ENCODE measurements around the gene PALMD. TPM values are rescaled to one million over a fixed set of nuclear protein-coding genes. Genes with fewer than 3 reads are reported as not detected.

The PALMD gene
- total RNA-seq, 2 experiments from 2014 or later: not detected

DNA sequence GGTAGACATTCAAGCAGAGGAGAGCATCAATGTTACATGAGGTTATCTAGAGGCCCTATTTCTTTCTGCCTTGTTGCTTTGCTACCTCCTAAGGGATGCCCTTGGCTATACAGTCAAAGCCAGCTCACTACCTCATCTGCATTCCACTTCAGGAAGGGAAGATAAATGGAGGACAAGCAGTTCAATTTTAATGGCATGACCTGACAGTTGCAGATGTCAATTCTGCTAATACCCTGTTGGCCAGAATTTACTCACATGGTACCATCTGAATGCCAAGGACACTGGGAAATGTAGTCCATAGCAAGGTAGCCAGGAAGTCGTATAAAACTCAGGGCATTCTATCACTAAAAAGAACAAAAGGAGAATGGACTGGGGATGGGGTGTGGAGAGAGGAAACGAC is 31.5 kb downstream of the PALMD start:
- intact Hi-C loops (cut with DNase I, micrococcal nuclease): no loop called here
- Mint-ChIP-seq H3K9me3 (ENCODE audit: low read depth) (no peaks in the 10 kb centered on the region), H3K4me1 (no peaks in the 10 kb centered on the region), H3K27me3 (peaks cover 13% of the 10 kb centered on the region), H3K27ac (no peak overlapping the region), H3K36me3 (ENCODE audit: low read depth) (no peaks in the 10 kb centered on the region), H3K4me3 (no peak overlapping the region)
- POLR2A ChIA-PET: no interaction called here
- CTCF ChIA-PET: no interaction called here
- no peak for DNase-seq
- no peak for ATAC-seq

DNA sequence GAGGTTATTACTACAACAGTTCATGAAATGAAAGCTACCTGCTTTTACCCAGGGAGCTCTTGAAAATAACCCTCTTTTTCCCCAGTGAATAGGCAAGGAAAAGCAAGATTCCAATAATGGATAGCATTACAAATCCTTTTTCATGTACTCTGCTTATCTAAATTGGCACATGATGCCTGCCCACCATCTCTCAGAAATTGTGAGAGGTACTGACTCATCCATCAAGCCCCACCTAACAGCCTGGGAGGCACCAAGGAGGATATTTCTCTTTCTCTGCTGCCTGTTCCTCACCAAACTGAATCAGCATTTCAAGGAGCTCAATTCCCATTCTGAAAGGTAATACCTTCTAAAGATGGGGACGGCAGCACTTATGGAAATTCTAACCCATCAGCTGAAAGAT is 34.4 kb downstream of the PALMD start:
- DNase-seq (no peak), ATAC-seq (no peak)
- no peaks in the 10 kb centered on the region for H3K36me3 Mint-ChIP-seq (ENCODE audit: low read depth)
- intact Hi-C loops (cut with DNase I, micrococcal nuclease): no loop called here
- H3K27me3 Mint-ChIP-seq: peaks cover 6% of the 10 kb centered on the region
- ChIA-PET POLR2A (interaction anchor here (0.6 kb wide), 1 partner anchor 652 kb away, joined by 3 read pairs; no protein-coding TSS in a partner anchor), CTCF (interaction anchor here (0.9 to 1.6 kb wide), 3 partner anchors 10 to 886 kb away, joined by 3 to 6 read pairs (median 3); no protein-coding TSS in a partner anchor)
- no peak overlapping the region for H3K27ac Mint-ChIP-seq
- no peaks in the 10 kb centered on the region for H3K4me1 Mint-ChIP-seq
- no peak overlapping the region for H3K4me3 Mint-ChIP-seq
- no peaks in the 10 kb centered on the region for H3K9me3 Mint-ChIP-seq (ENCODE audit: low read depth)

DNA sequence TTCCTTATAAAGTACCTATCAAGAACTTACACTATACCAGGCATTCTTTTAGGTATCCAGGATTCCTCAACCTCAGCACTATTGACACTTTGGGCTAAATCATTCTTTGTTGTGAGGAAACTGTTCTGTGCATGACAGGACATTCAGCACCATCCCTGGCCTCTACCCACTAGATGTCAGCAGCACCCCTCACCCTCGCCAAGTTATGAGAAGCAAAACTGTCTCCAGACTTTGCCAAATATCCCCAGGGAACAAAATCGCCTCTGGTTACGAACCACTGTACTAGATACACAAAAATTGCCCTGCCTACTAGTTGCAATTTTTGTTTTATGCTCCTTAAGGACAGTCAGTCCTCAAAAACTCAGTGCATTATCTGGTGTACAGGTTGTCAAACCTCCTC is 35.7 kb downstream of the PALMD start:
- Mint-ChIP-seq H3K9me3 (ENCODE audit: low read depth) (no peaks in the 10 kb centered on the region), H3K27me3 (peaks cover 6% of the 10 kb centered on the region), H3K4me1 (no peaks in the 10 kb centered on the region), H3K36me3 (ENCODE audit: low read depth) (no peaks in the 10 kb centered on the region), H3K4me3 (no peak overlapping the region), H3K27ac (no peak overlapping the region)
- POLR2A ChIA-PET: no interaction called here
- CTCF ChIA-PET: interaction anchor here (0.7 kb wide), 1 partner anchor 112 kb away, joined by 3 read pairs; no protein-coding TSS in a partner anchor
- ATAC-seq: no peak
- no peak for DNase-seq
- intact Hi-C loops (cut with DNase I, micrococcal nuclease): no loop called here

DNA sequence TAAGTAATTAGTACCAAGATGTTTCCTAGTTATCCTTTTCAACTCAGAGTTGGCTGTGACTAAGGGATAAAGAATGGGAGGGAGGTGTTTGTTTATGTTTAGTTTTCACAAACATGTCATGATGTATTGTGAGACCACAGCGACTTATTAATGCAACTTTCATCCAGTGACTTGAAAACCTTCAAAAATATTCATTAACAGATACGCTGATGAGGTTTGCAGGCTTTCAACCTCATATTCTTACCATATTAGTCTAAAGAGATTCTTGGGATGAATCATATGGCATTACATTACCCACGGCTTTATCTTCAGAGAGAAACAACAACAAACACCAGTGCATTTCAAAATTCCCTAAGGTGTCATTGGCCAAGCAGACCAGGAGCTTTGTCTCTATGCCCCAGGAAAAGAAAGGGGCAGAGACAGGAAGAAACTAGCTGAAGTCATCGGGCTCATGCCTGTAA is 36.4 kb downstream of the PALMD start:
- DNase-seq: no peak
- H3K9me3 Mint-ChIP-seq (ENCODE audit: low read depth): no peaks in the 10 kb centered on the region
- no peaks in the 10 kb centered on the region for H3K4me1 Mint-ChIP-seq
- no peak overlapping the region for H3K27ac Mint-ChIP-seq
- no peak for ATAC-seq
- H3K36me3 Mint-ChIP-seq (ENCODE audit: low read depth): no peaks in the 10 kb centered on the region
- H3K27me3 Mint-ChIP-seq: peaks cover 4% of the 10 kb centered on the region
- intact Hi-C loops (cut with DNase I, micrococcal nuclease): no loop called here
- ChIA-PET POLR2A (no interaction called here), CTCF (no interaction called here)
- H3K4me3 Mint-ChIP-seq: no peak overlapping the region

DNA sequence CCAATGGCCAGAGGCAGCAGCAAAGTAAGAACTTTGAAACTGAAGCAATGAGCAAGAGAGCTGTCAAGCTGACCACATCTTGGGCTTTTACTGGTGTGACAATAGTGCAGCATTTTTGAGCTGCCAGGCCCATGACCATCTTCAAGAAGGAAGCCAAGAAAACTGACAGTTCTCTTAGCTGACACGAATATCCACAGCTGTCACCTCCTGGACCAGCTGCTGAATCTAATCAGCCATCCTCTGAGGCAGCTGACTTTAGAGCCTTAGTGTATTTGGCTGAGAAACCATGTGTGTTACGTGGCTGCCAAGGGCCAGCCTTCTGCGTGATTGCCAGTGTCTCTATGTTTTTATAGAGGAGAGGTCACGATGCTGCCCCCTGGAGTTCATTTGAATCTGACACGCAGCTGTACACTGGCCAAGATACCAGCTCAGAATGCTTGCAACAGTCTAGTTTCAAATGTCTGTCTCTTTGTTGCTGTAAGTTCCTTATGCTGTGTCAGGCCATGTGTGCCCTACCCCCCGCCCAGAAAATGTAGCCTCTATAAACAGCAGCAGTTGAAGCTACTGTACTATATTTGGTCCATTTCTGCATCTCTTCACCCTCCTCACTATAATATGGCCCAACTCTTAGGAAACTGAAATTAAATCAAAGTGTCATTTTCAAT is 39.7 kb downstream of the PALMD start:
- Mint-ChIP-seq H3K4me3 (no peak overlapping the region), H3K36me3 (ENCODE audit: low read depth) (no peaks in the 10 kb centered on the region), H3K27ac (no peak overlapping the region), H3K27me3 (peaks cover 6% of the 10 kb centered on the region), H3K4me1 (no peaks in the 10 kb centered on the region), H3K9me3 (ENCODE audit: low read depth) (no peaks in the 10 kb centered on the region)
- peak; percentile 67 for DNase-seq
- peak; percentile 73 for ATAC-seq
- ChIA-PET POLR2A (no interaction called here), CTCF (interaction anchor here (0.6 to 1.5 kb wide), 9 partner anchors 10 to 510 kb away, joined by 3 to 7 read pairs (median 4); partner anchors contain the start of gene FRRS1)
- intact Hi-C loops (cut with DNase I, micrococcal nuclease): loop anchor here (1.0 to 5.0 kb wide), 2 partner anchors 503 to 505 kb away; no protein-coding TSS in a partner anchor

DNA sequence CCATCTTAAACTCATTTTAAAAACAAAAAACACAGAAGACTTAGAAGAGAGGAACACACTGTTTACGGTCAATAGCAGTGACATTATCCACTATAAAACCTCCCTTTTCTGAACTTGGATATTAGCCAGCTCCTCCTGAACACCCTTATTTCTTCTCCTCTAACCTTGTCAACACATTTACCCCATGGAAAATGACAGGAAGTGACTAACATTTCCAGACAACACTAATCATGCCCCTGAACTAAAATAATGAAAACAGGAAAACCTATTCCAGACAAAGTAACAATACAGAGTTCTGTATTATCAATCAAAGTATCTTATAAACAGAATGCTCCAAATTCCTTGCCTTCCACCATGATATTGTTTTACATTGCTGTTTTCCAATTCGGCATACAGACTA is 45.3 kb downstream of the PALMD start:
- Mint-ChIP-seq H3K27me3 (peaks cover 13% of the 10 kb centered on the region), H3K4me3 (no peak overlapping the region), H3K9me3 (ENCODE audit: low read depth) (no peaks in the 10 kb centered on the region), H3K36me3 (ENCODE audit: low read depth) (no peaks in the 10 kb centered on the region), H3K4me1 (no peaks in the 10 kb centered on the region), H3K27ac (no peak overlapping the region)
- DNase-seq: no peak
- POLR2A ChIA-PET: no interaction called here
- intact Hi-C loops (cut with DNase I, micrococcal nuclease): no loop called here
- CTCF ChIA-PET: interaction anchor here (0.7 to 1.4 kb wide), 2 partner anchors 11 to 17 kb away, joined by 3 to 6 read pairs; no protein-coding TSS in a partner anchor
- ATAC-seq: no peak

DNA sequence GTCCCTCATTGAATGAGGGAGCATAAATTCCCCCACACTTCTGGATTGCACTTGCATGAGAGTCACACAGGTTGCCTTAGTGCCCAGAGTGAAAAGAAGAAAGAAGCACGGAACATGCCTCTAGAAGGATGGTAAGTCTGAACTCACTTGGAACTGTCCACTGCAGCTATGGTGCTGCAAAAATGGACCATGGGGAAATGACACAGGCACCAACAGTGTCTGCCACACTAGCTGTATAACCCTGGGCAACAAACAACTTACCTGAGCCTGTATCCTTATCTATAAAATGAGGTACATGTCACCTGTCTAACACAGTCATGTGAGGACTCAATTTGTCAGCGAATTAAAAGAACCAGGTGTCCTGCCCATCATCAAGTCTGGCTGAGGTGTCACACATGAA is 50.7 kb downstream of the PALMD start:
- Mint-ChIP-seq H3K9me3 (ENCODE audit: low read depth) (no peaks in the 10 kb centered on the region), H3K36me3 (ENCODE audit: low read depth) (no peaks in the 10 kb centered on the region), H3K4me3 (no peak overlapping the region), H3K27me3 (peaks cover 13% of the 10 kb centered on the region), H3K4me1 (no peaks in the 10 kb centered on the region), H3K27ac (no peak overlapping the region)
- ChIA-PET CTCF (interaction anchor here (0.6 to 2.5 kb wide), 2 partner anchors 11 to 1131 kb away, joined by 3 to 7 read pairs; no protein-coding TSS in a partner anchor), POLR2A (no interaction called here)
- no peak for DNase-seq
- intact Hi-C loops (cut with DNase I, micrococcal nuclease): no loop called here
- ATAC-seq: no peak

DNA sequence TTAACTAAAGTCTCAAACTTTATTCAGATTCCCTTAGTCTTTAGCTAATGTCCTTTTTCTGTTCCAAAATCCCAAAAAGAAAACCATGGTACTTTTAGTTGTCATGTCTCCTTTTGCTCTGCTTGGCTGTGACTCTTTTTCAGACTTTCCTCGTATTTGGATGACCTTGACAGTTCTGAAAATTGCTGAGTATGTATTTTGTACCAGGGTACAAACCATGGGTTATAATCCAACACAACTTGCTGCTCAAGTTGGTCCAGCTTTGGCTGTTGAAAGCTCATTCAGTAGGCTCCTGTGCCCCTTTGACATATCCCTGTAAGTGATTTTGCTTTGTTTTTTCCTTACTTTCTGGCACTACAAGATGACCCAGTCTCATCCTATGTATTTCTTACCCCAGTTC is 51.7 kb downstream of the PALMD start:
- POLR2A ChIA-PET: no interaction called here
- ATAC-seq (no peak), DNase-seq (no peak)
- CTCF ChIA-PET: interaction anchor here (1.0 kb wide), 1 partner anchor 9 kb away, joined by 3 read pairs; no protein-coding TSS in a partner anchor
- H3K36me3 Mint-ChIP-seq (ENCODE audit: low read depth): no peaks in the 10 kb centered on the region
- no peak overlapping the region for H3K27ac Mint-ChIP-seq
- intact Hi-C loops (cut with DNase I, micrococcal nuclease): no loop called here
- H3K9me3 Mint-ChIP-seq (ENCODE audit: low read depth): no peaks in the 10 kb centered on the region
- no peaks in the 10 kb centered on the region for H3K4me1 Mint-ChIP-seq
- no peak overlapping the region for H3K4me3 Mint-ChIP-seq
- H3K27me3 Mint-ChIP-seq: peaks cover 13% of the 10 kb centered on the region

DNA sequence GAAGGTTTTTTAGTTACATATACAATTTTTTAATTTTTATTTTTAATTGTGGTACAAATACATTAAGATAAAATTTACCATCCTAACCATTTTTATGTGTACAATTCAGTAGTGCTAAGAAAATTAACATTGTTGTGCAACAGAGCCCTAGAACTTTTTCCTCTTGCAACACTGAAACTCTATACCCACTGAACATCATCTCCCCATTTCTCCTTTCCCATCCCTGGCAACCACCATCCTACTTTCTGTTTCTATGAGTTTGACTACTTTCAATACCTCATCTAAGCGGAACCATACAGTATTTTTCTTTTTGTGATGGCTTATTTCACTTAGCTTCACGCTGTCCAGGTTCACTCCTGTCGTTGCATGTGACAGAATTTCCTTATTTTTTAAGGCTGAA is 54.1 kb downstream of the PALMD start:
- ATAC-seq (no peak), DNase-seq (no peak)
- CTCF ChIA-PET: no interaction called here
- POLR2A ChIA-PET: no interaction called here
- Mint-ChIP-seq H3K4me1 (peaks cover 11% of the 10 kb centered on the region), H3K27ac (no peak overlapping the region), H3K9me3 (ENCODE audit: low read depth) (no peaks in the 10 kb centered on the region), H3K36me3 (ENCODE audit: low read depth) (no peaks in the 10 kb centered on the region), H3K4me3 (no peak overlapping the region), H3K27me3 (peaks cover 12% of the 10 kb centered on the region)
- intact Hi-C loops (cut with DNase I, micrococcal nuclease): loop anchor here in 1 of 2 experiments (10.0 kb wide), 1 partner anchor 215 kb away; no protein-coding TSS in a partner anchor

DNA sequence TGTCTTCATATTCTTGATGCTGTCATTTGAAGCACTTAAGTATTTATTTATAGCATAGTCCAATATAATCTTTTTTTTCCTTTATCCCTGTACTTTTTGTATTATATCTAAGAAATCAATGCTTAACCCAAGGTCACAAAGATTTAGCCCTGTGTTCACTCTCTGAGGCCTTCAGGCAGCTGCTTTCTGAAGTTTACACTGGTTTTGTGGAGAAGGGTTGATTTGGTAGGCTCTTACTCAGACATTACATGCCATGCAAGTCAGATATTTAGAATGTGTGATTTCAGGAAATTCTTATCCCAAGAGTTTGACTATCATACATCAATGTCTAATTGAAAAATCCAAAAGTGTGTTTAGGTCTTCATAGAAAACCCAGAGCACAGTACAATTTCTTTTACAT is 56.3 kb downstream of the PALMD start:
- no peaks in the 10 kb centered on the region for H3K36me3 Mint-ChIP-seq (ENCODE audit: low read depth)
- ChIA-PET POLR2A (no interaction called here), CTCF (interaction anchor here (0.8 kb wide), 1 partner anchor 10 kb away, joined by 3 read pairs; no protein-coding TSS in a partner anchor)
- ATAC-seq: no peak
- peaks cover 12% of the 10 kb centered on the region for H3K4me1 Mint-ChIP-seq
- H3K27me3 Mint-ChIP-seq: peaks cover 4% of the 10 kb centered on the region
- DNase-seq: no peak
- H3K27ac Mint-ChIP-seq: no peak overlapping the region
- no peaks in the 10 kb centered on the region for H3K9me3 Mint-ChIP-seq (ENCODE audit: low read depth)
- intact Hi-C loops (cut with DNase I, micrococcal nuclease): loop anchor here in 1 of 2 experiments (10.0 kb wide), 1 partner anchor 217 kb away; no protein-coding TSS in a partner anchor
- H3K4me3 Mint-ChIP-seq: no peak overlapping the region

DNA sequence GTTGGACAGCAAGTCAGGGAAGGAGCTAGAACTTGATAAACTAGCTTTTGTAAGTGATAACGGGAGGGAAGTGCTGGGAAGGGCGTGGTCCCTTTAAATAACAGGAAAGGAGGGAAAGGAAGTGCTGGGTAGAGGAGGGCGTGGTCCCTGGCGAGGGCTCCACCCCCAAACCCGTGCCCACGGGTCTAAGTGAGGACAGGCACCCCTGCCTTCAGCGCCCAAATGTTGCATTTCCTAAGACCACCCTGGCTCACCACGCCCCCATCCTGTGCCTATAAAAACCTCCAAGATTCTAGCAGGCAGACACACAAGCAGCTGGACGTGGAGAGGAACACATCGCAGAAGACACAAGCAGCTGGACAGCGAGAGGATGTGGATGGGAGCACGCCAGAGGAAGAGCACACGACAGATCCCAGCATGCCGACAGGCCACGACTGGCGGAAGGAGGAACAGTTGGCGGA is 58.5 kb downstream of the PALMD start:
- H3K4me1 Mint-ChIP-seq: peaks cover 12% of the 10 kb centered on the region
- no peak for DNase-seq
- no peak overlapping the region for H3K4me3 Mint-ChIP-seq
- POLR2A ChIA-PET: no interaction called here
- intact Hi-C loops (cut with DNase I, micrococcal nuclease): loop anchor here in 1 of 2 experiments (10.0 kb wide), 1 partner anchor 220 kb away; no protein-coding TSS in a partner anchor
- H3K27me3 Mint-ChIP-seq: peaks cover 3% of the 10 kb centered on the region
- H3K9me3 Mint-ChIP-seq (ENCODE audit: low read depth): no peaks in the 10 kb centered on the region
- H3K36me3 Mint-ChIP-seq (ENCODE audit: low read depth): no peaks in the 10 kb centered on the region
- no peak for ATAC-seq
- H3K27ac Mint-ChIP-seq: no peak overlapping the region
- CTCF ChIA-PET: interaction anchor here (0.8 to 1.0 kb wide), 3 partner anchors 10 to 524 kb away, joined by 3 to 5 read pairs (median 4); no protein-coding TSS in a partner anchor

DNA sequence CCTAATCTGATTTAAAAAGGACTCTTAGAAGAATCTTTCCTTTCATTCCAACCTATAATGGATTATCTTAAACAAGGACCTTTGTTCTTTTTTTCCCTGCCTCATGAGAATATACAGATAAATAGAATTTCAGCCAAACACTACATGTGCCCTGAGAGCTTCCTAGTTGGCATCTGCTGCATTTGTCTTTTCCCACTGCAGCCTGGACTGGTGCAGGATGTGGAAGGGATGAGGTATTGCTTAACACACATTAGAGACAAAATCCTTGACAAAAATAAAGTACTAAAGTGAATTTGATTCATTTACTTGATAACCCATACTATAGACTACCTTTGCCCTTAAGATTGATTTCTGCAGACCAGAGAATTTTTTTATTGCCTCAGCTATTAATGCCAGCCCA is 59.5 kb downstream of the PALMD start:
- H3K27me3 Mint-ChIP-seq: peaks cover 3% of the 10 kb centered on the region
- no peaks in the 10 kb centered on the region for H3K9me3 Mint-ChIP-seq (ENCODE audit: low read depth)
- POLR2A ChIA-PET: no interaction called here
- no peak for ATAC-seq
- peaks cover 12% of the 10 kb centered on the region for H3K4me1 Mint-ChIP-seq
- intact Hi-C loops (cut with DNase I, micrococcal nuclease): loop anchor here (5.0 to 10.0 kb wide), 2 partner anchors 221 to 908 kb away; no protein-coding TSS in a partner anchor
- no peak overlapping the region for H3K4me3 Mint-ChIP-seq
- H3K36me3 Mint-ChIP-seq (ENCODE audit: low read depth): no peaks in the 10 kb centered on the region
- no peak overlapping the region for H3K27ac Mint-ChIP-seq
- no peak for DNase-seq
- CTCF ChIA-PET: no interaction called here
